Esophagus muscularis mucosa (tissue), 4 donors: ENCODE data around the gene SEC16A. TPM values are rescaled to one million over a fixed set of nuclear protein-coding genes. Genes with fewer than 3 reads are reported as not detected.
"Not testable (repeated sequence)": the region's sequence is repeated elsewhere in the genome, so short reads cannot be mapped to it uniquely, and the experiment has no call there.

Experiments
- DNase-seq: peaks from one replicate; pipeline ENCODE4 v3.0.0-alpha.2; 2017; ENCODE audit errors: extremely low spot score
- H3K27ac ChIP-seq, 4 donors: fragments of 200-600 bp; sonication (generic); replicated peaks in 1 of 4; 1 replicate in 3 of 4; 2 replicates in 1 of 4; pipeline ENCODE4 v1.5.1; 2016 to 2019; ENCODE audit warnings: mild to moderate bottlenecking in 1 of 4
- H3K27me3 ChIP-seq, 4 donors: fragments of 200-600 bp; sonication (generic); one replicate each; pipeline versions ENCODE4 v1.5.1 to v1.6.0; 2016 to 2019
- H3K36me3 ChIP-seq, 4 donors: fragments of 200-600 bp; sonication (generic); one replicate each; pipeline ENCODE4 v1.5.1; 2016 to 2019
- H3K4me1 ChIP-seq, 4 donors: fragments of 200-600 bp; sonication (generic); one replicate each; pipeline ENCODE4 v1.5.1; 2016 to 2019
- H3K4me3 ChIP-seq, 4 donors: fragments of 200-600 bp; sonication (generic); 1 replicate in 2 of 4; 2 replicates in 2 of 4; pipeline ENCODE4 v1.5.1; 2016 to 2019; ENCODE audit warnings: mild to moderate bottlenecking in 4 of 4, moderate library complexity in 1 of 4
- H3K9me3 ChIP-seq, 4 donors: fragments of 200-600 bp; sonication (generic); 1 replicate in 3 of 4; 2 replicates in 1 of 4; pipeline ENCODE4 v1.5.1; 2016 to 2019
- EP300 ChIP-seq: sonication (generic); formaldehyde crosslinking; IDR thresholded peaks from one replicate; pipeline ENCODE4 v1.6.1; 2017; ENCODE audit warnings: antibody characterized with exemption
- POLR2A ChIP-seq: fragments of 450-650 bp; IDR thresholded peaks from one replicate; pipeline ENCODE4 v1.6.1; 2017; ENCODE audit warnings: antibody characterized with exemption, moderate library complexity, mild to moderate bottlenecking, low read depth
- POLR2AphosphoS5 ChIP-seq, 2 donors: sonication (generic); formaldehyde crosslinking; IDR thresholded peaks; one replicate each; pipeline ENCODE4 v1.6.1; 2017; ENCODE audit warnings: antibody characterized with exemption in 2 of 2
- WGBS: methylation state at CpG from one replicate; pipeline ENCODE4 v1.1.5; 2018; 5-methylcytosine and 5-hydroxymethylcytosine counted together
- intact Hi-C: fragments of 100-400 bp; cut with DNase I; formaldehyde crosslinking; loops from one replicate; pipeline ENCODE4 v1.15.1; 2023
- total RNA-seq, 4 donors: library from RNA; depleted of rRNA; stranded (reverse); fragments of >200 nt; gene quantifications; one replicate each; pipeline versions ENCODE4 v1.1.0 to v1.2.1, GENCODE V29; 2016
- TF ChIP-seq, protein P1 (sequence below), 3 experiments: fragments of 200-600 bp in 2 of 3; fragments of 450-650 bp in 1 of 3; sonication (generic) in 2 of 3; IDR thresholded peaks; one replicate each; pipeline ENCODE4 v1.5.1; 2017 to 2019; ENCODE audit warnings: antibody characterized with exemption in 3 of 3, mild to moderate bottlenecking in 2 of 3, moderate library complexity in 1 of 3

SEC16A gene
- total RNA-seq, 4 donors from 2014 or later = 43.2 to 62.3 (median 51.3) TPM

GRCh38 chr9:136409557-136410455 lies 73.0 kb downstream of the SEC16A start:
- no peak for DNase-seq
- peaks cover 22 to 40% (median 32%) of the 10 kb centered on the region in 4 donors for H3K4me1 ChIP-seq
- TF ChIP-seq EP300 (no peak), POLR2A (no peak), POLR2AphosphoS5 (IDR thresholded peaks at IDR 0.05) (no peak)
- TF ChIP-seq, protein P1, sequence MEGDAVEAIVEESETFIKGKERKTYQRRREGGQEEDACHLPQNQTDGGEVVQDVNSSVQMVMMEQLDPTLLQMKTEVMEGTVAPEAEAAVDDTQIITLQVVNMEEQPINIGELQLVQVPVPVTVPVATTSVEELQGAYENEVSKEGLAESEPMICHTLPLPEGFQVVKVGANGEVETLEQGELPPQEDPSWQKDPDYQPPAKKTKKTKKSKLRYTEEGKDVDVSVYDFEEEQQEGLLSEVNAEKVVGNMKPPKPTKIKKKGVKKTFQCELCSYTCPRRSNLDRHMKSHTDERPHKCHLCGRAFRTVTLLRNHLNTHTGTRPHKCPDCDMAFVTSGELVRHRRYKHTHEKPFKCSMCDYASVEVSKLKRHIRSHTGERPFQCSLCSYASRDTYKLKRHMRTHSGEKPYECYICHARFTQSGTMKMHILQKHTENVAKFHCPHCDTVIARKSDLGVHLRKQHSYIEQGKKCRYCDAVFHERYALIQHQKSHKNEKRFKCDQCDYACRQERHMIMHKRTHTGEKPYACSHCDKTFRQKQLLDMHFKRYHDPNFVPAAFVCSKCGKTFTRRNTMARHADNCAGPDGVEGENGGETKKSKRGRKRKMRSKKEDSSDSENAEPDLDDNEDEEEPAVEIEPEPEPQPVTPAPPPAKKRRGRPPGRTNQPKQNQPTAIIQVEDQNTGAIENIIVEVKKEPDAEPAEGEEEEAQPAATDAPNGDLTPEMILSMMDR (IDR thresholded peaks at IDR 0.05) = no peak
- peak overlapping the region; percentile 76 to 89 (median 86) for H3K27ac ChIP-seq
- no peaks in the 10 kb centered on the region for H3K27me3 ChIP-seq
- 19% methylated on average over 23 of the region's 71 CpGs for whole genome bisulfite sequencing
- peaks cover 26 to 63% (median 55%) of the 10 kb centered on the region in 4 donors for H3K36me3 ChIP-seq
- intact Hi-C loops = no loop called here
- no peaks in the 10 kb centered on the region for H3K9me3 ChIP-seq
- H3K4me3 ChIP-seq = peak overlapping the region; percentile 87 to 99 (median 94)

- Histone ChIP-seq H3K4me1 (peaks cover 22 to 35% (median 31%) of the 10 kb centered on the region in 4 donors), H3K9me3 (no peaks in the 10 kb centered on the region), H3K4me3 (no peak overlapping the region), H3K27ac (no peak overlapping the region), H3K36me3 (peaks cover 16 to 59% (median 51%) of the 10 kb centered on the region in 4 donors), H3K27me3 (no peaks in the 10 kb centered on the region)
- no peak for DNase-seq
- TF ChIP-seq POLR2AphosphoS5 (IDR thresholded peaks at IDR 0.05) (no peak), POLR2A (no peak), EP300 (no peak)
- TF ChIP-seq, protein P1 (IDR thresholded peaks at IDR 0.05) = no peak
- intact Hi-C loops = no loop called here
- WGBS = 87% methylated on average over 7 of the region's 7 CpGs
Observed at GRCh38 chr9:136407911-136408310, 74.9 kb downstream of the SEC16A start.

DNA sequence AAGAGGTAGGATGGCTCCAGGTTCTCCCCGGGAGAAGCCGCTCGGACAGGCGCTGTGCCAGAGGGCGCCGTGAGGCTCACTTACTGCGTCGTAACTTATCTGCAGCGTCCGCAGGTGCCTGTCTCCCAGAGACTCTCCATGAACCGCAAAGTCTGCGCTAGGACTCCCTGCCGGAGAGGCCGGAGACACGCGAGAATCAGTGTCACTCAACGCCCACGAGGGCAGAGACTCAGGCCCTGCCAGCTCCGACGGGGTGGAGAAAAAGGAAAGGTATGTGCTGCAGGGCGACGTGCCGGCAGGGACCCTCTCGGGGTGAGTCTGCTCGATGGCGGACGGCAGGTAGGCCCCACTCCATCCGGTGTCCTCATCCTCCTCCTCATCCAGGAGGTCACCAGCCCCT lies 75.8 kb downstream of the SEC16A start:
- H3K9me3 ChIP-seq, intact Hi-C loops, DNase-seq, H3K4me3 ChIP-seq, H3K27ac ChIP-seq, H3K27me3 ChIP-seq: not testable (repeated sequence)
- Histone ChIP-seq H3K36me3 (peaks cover 16 to 58% (median 53%) of the 10 kb centered on the region in 4 donors), H3K4me1 (peaks cover 22 to 31% (median 29%) of the 10 kb centered on the region in 4 donors)
- 93% methylated on average over 22 of the region's 28 CpGs for WGBS

DNA sequence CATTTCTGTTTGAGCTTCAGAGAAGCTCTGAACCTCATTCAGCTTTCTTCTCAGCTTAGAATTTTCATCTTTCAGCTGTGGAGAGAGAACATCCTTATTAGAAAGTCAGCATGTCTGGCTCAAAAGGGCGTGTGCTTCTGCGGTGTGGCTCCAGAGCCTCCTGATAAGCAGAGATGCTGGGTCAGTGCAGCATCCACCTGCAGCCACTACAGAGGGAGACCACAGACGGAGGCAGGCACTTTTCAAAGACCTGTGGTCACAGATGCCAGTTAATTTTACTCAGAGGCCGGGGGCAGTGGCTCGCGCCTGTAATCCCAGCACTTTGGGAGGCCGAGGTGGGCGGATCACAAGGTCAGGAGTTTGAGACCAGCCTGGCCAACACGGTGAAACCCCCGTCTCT lies 76.9 kb downstream of the SEC16A start:
- H3K4me1 ChIP-seq = peaks cover 10 to 19% (median 17%) of the 10 kb centered on the region in 4 donors
- intact Hi-C loops, H3K27me3 ChIP-seq, H3K27ac ChIP-seq, H3K9me3 ChIP-seq, H3K4me3 ChIP-seq, DNase-seq: not testable (repeated sequence)
- H3K36me3 ChIP-seq = peaks cover 16 to 61% (median 55%) of the 10 kb centered on the region in 4 donors
- 89% methylated on average over 10 of the region's 10 CpGs for WGBS

DNA sequence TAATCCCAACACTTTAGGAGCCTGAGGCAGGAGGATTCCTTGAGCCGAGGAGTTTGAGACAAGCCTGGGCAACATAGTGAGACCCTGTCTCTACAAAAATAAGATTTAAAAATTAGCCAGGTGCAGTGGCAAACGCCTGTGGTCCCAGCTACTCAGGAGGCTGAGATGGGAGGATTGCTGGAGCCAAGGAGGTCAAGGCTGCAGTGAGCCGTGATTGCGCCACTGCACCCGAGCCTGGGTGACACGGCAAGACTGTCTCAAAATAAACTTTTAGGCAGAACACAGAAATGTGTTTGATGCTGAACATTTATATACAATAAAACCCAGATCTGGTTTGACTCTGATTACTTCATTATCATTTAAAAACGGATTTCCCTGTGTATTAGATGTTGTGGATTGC lies 77.4 kb downstream of the SEC16A start:
- TF ChIP-seq, protein P1 (IDR thresholded peaks at IDR 0.05) = no peak
- no peak for TF ChIP-seq POLR2AphosphoS5 (IDR thresholded peaks at IDR 0.05)
- TF ChIP-seq EP300 = no peak
- no peak for TF ChIP-seq POLR2A
- no peaks in the 10 kb centered on the region for H3K9me3 ChIP-seq
- intact Hi-C loops = no loop called here
- peaks cover 13 to 21% (median 19%) of the 10 kb centered on the region in 4 donors for H3K4me1 ChIP-seq
- H3K4me3 ChIP-seq = no peak overlapping the region
- peaks cover 16 to 61% (median 55%) of the 10 kb centered on the region in 4 donors for H3K36me3 ChIP-seq
- H3K27me3 ChIP-seq = no peaks in the 10 kb centered on the region
- H3K27ac ChIP-seq = no peak overlapping the region
- 83% methylated on average over 7 of the region's 7 CpGs for WGBS
- DNase-seq = no peak
